ENCODE results near the gene ELL2.

- no peak for TF ChIP-seq CTCF (IDR thresholded peaks at IDR 0.05; ENCODE audit: low read length)
- no peak for TF ChIP-seq EZH2 (optimal IDR thresholded peaks at IDR 0.05; ENCODE audit: low read depth, low read length)
- no peak for TF ChIP-seq EZH2phosphoT487 (IDR thresholded peaks at IDR 0.05; ENCODE audit: low read length)
Observed at GRCh38 chr5:95942414-95942813, 19.2 kb downstream of the ELL2 start.
